DND-41 (cell line): ENCODE data around the gene XKR3.

Source experiments
- ATAC-seq: fragments of 200-7000 bp; cut with Tn5 transposase; 3 replicates; pipeline ENCODE4 v1.9.1; 2021; ENCODE audit warnings: low read depth; ENCODE audit not compliant: insufficient read depth
- DNase-seq: peaks from one replicate; pipeline ENCODE4 v3.0.0-alpha.2; 2020
- H2AFZ ChIP-seq: 2 replicates; pipeline ENCODE4 v1.6.0; 2012; ENCODE audit warnings: low read depth, low read length
- H3K27ac ChIP-seq: 2 replicates; pipeline ENCODE4 v1.5.1; 2012; ENCODE audit warnings: low read length, inconsistent platforms
- H3K27me3 ChIP-seq: fragments of 200-600 bp; sonication (generic); 2 replicates; pipeline ENCODE4 v1.6.0; 2012; ENCODE audit warnings: low read length, mild to moderate bottlenecking, inconsistent platforms; ENCODE audit not compliant: insufficient read depth, poor library complexity
- H3K36me3 ChIP-seq: 2 replicates; pipeline ENCODE4 v1.5.1; 2012; ENCODE audit warnings: low read length, inconsistent platforms; ENCODE audit not compliant: insufficient read depth
- H3K4me1 ChIP-seq: 2 replicates; pipeline ENCODE4 v1.5.1; 2012; ENCODE audit warnings: mild to moderate bottlenecking, low read length; ENCODE audit not compliant: insufficient read depth
- H3K4me2 ChIP-seq: 2 replicates; pipeline ENCODE4 v1.6.0; 2012; ENCODE audit warnings: mild to moderate bottlenecking, moderate library complexity, low read length, inconsistent platforms; ENCODE audit not compliant: insufficient read depth
- H3K4me3 ChIP-seq, 2 experiments: fragments of 200-600 bp in 1 of 2; shearing (Covaris generic) in 1 of 2; 2 replicates each; pipeline ENCODE4 v1.5.1; 2012 to 2016; ENCODE audit warnings: inconsistent platforms in 2 of 2, low read length in 2 of 2, mild to moderate bottlenecking in 2 of 2, low read depth in 1 of 2, moderate library complexity in 1 of 2
- H3K79me2 ChIP-seq: 2 replicates; pipeline ENCODE4 v1.6.0; 2012; ENCODE audit warnings: low read length, inconsistent platforms; ENCODE audit not compliant: insufficient read depth
- H3K9ac ChIP-seq: 2 replicates; pipeline ENCODE4 v1.6.0; 2012; ENCODE audit warnings: low read depth, mild to moderate bottlenecking, inconsistent platforms, low read length, moderate library complexity
- H3K9me3 ChIP-seq: 2 replicates; pipeline ENCODE4 v1.5.1; 2012; ENCODE audit warnings: low read length, moderate library complexity, mild to moderate bottlenecking, inconsistent platforms; ENCODE audit not compliant: insufficient read depth, severe bottlenecking
- H4K20me1 ChIP-seq: 2 replicates; pipeline ENCODE4 v1.6.0; 2012; ENCODE audit warnings: low read length; ENCODE audit not compliant: insufficient read depth
- EZH2 ChIP-seq: IDR thresholded peaks from 3 replicates; pipeline ENCODE4 v1.6.1; 2012; ENCODE audit warnings: borderline replicate concordance, low read depth, mild to moderate bottlenecking, moderate library complexity, low read length, inconsistent platforms; ENCODE audit not compliant: severe bottlenecking
- TF ChIP-seq, protein P1 (sequence below): IDR thresholded peaks from 2 replicates; pipeline ENCODE4 v1.5.1; 2012; ENCODE audit warnings: borderline replicate concordance, low read length, moderate library complexity, mild to moderate bottlenecking; ENCODE audit not compliant: poor library complexity, severe bottlenecking; ENCODE audit errors: extremely low read depth

Gene XKR3

DNA sequence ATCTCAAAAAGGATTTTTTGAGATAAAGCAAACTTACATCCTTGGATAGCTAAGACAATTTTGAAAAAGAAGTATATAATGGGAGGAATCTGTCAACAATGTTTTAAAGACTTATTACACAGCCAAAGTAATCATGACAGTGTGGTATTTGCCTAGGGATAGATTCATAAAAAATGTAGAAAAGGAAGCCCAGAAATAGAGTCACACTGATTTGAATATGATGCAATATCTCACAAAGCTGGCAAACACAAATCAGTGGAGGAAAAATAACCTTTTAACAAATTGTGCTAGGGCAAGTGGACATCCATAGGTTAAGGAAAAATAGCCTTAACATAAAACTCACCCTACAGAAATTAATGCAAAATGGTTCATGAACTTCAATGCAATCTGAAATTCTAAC, 6.0 kb downstream of the XKR3 start:
- no peak overlapping the region for H3K4me3 ChIP-seq
- H3K27me3 ChIP-seq, result no peaks in the 10 kb centered on the region
- TF ChIP-seq, protein P1, sequence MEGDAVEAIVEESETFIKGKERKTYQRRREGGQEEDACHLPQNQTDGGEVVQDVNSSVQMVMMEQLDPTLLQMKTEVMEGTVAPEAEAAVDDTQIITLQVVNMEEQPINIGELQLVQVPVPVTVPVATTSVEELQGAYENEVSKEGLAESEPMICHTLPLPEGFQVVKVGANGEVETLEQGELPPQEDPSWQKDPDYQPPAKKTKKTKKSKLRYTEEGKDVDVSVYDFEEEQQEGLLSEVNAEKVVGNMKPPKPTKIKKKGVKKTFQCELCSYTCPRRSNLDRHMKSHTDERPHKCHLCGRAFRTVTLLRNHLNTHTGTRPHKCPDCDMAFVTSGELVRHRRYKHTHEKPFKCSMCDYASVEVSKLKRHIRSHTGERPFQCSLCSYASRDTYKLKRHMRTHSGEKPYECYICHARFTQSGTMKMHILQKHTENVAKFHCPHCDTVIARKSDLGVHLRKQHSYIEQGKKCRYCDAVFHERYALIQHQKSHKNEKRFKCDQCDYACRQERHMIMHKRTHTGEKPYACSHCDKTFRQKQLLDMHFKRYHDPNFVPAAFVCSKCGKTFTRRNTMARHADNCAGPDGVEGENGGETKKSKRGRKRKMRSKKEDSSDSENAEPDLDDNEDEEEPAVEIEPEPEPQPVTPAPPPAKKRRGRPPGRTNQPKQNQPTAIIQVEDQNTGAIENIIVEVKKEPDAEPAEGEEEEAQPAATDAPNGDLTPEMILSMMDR, result no peak
- no peak for TF ChIP-seq EZH2
- H3K9ac ChIP-seq, result no peak overlapping the region
- H3K4me1 ChIP-seq, result peaks cover 12% of the 10 kb centered on the region
- no peaks in the 10 kb centered on the region for H4K20me1 ChIP-seq
- ATAC-seq (no peak), DNase-seq (no peak)
- no peaks in the 10 kb centered on the region for H3K79me2 ChIP-seq
- no peak overlapping the region for H2AFZ ChIP-seq
- H3K36me3 ChIP-seq, result no peaks in the 10 kb centered on the region
- no peak overlapping the region for H3K4me2 ChIP-seq
- H3K9me3 ChIP-seq, result peaks cover 3% of the 10 kb centered on the region
- no peak overlapping the region for H3K27ac ChIP-seq

DNA sequence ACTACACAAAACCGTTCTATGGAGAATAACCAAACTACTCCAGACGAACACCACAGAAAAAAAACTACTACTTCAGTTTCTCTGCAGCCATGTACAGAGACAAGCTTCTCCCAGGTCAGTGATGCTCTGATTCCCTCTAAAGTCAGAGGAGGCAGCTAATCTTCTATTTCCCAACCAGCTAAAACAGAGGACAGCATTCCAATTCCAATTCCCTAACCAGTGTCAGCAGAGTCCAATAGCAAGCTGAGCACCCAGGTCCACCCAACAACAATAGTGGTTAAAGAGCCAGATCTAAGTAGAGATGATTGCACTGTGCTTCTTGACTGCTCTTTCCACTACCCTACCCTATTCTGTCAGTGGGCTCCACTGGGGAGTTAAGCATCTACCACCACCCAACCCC, 6.7 kb downstream of the XKR3 start:
- Histone ChIP-seq H3K27me3 (no peaks in the 10 kb centered on the region), H3K4me2 (no peak overlapping the region), H3K4me1 (peaks cover 5% of the 10 kb centered on the region; the same call in 1 of the 2 replicates), H4K20me1 (no peaks in the 10 kb centered on the region), H3K36me3 (no peaks in the 10 kb centered on the region), H3K79me2 (no peaks in the 10 kb centered on the region), H2AFZ (no peak overlapping the region), H3K27ac (no peak overlapping the region), H3K9ac (no peak overlapping the region), H3K4me3 (no peak overlapping the region), H3K9me3 (peaks cover 3% of the 10 kb centered on the region)
- ATAC-seq (no peak), DNase-seq (no peak)
- TF ChIP-seq EZH2, result no peak

DNA sequence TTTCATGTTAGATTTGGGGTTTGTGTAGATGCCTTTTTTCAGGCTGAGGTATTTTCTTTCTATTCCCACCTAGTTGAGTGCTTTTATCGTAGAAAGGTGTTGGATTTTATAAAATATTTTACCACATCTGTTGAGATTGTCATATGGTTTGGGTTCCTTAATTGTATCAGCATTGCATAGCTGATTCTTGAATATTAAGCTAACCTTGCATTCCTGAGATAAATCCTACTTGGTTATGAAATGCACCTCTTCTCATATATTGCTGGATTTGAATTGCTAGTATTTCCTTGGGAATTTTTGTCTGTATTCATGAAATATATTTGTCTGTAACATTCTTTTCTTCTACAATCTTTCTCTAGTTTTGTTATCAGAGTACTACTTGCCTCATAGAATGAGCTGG, 10.1 kb downstream of the XKR3 start:
- Histone ChIP-seq H3K4me3 (no peak overlapping the region), H3K4me2 (no peak overlapping the region), H3K36me3 (no peaks in the 10 kb centered on the region), H4K20me1 (no peaks in the 10 kb centered on the region), H3K79me2 (no peaks in the 10 kb centered on the region), H2AFZ (no peak overlapping the region), H3K4me1 (peaks cover 22% of the 10 kb centered on the region), H3K9ac (no peak overlapping the region), H3K27me3 (no peaks in the 10 kb centered on the region), H3K9me3 (peaks cover 3% of the 10 kb centered on the region), H3K27ac (no peak overlapping the region)
- TF ChIP-seq, protein P1, result no peak
- TF ChIP-seq EZH2, result no peak
- DNase-seq, result no peak
- ATAC-seq, result no peak

DNA sequence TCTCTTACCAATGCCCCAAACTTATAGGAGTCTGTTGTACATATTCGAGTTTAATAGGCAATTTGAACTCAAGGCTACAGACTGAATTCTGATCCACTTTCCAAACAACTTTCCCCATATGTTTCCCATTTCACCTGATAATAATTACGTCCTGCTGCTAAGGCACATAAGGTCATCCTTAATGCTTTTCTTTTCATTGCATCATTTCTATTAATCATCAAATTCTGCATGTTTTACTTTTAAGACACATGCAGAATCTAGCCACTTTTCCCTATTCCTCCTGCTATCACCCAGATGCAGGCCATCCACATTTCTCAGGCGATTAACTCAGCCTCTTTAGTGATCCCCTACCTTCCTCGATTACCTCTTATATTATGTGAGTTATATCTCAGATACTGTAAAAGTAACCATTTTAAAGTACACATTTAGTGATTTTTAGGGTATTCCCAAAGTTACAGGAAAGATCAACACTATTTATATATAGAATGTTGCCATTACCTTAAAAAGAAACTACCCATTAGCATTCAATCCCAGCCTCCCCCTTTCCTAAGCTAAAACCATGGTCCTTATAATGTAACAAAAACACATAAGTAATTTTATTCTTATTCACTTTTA, 14.9 kb downstream of the XKR3 start:
- Histone ChIP-seq H3K36me3 (no peaks in the 10 kb centered on the region), H3K79me2 (no peaks in the 10 kb centered on the region), H2AFZ (no peak overlapping the region), H3K4me3 (peak overlapping the region in 1 of 2 experiments; percentile 13; a peak in 1 of 4 replicates), H3K4me1 (peaks cover 26% of the 10 kb centered on the region), H3K9ac (peak overlapping the region; percentile 22; the same call in 1 of the 2 replicates), H3K9me3 (peaks cover 3% of the 10 kb centered on the region), H3K27me3 (no peaks in the 10 kb centered on the region), H3K27ac (peak overlapping the region; percentile 64), H4K20me1 (no peaks in the 10 kb centered on the region), H3K4me2 (peak overlapping the region; percentile 52)
- TF ChIP-seq EZH2, result no peak
- TF ChIP-seq, protein P1, result no peak
- no peak for DNase-seq
- ATAC-seq, result no peak
